ENCODE data around the gene CDH1. TPM values are rescaled to one million over a fixed set of nuclear protein-coding genes. Genes with fewer than 3 reads are reported as not detected.

Gene CDH1
- total RNA-seq, 1 experiment from 2014 or later = 65.8 TPM

DNA sequence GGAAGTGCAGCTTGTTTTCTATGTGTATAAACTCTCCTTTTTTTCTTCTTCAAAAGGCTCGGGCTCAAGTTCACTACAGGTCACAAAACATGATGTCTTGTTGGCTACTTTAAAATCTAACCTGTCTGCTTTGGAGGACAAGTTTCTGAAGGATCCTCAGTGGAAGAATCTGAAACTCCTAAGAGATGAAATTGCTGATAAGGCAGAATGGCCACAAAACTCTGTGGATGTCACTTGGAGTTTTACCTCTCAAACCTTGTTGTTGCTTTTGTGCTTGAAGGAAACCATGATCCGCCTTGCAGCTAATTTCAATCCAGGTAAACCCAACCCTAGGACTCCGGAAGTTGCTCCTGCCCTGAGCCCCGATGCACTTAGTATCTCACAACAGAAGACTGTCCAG lies 122.7 kb downstream of the CDH1 start:
- ChIA-PET POLR2A (no interaction called here), CTCF (no interaction called here)
- H3K9me3 ChIP-seq (ENCODE audit: control insufficient read depth, insufficient read depth, low read depth, low read length) = no peaks in the 10 kb centered on the region
- TF ChIP-seq SIN3A (IDR thresholded peaks at IDR 0.05; ENCODE audit: borderline replicate concordance, insufficient read depth, low read depth, low read length) (no peak), POLR2AphosphoS5 (IDR thresholded peaks at IDR 0.05; ENCODE audit: low read depth, low read length) (no peak), TCF7L2 (IDR thresholded peaks at IDR 0.05; ENCODE audit: low read depth, low read length) (no peak)
- TF ChIP-seq, protein P1, sequence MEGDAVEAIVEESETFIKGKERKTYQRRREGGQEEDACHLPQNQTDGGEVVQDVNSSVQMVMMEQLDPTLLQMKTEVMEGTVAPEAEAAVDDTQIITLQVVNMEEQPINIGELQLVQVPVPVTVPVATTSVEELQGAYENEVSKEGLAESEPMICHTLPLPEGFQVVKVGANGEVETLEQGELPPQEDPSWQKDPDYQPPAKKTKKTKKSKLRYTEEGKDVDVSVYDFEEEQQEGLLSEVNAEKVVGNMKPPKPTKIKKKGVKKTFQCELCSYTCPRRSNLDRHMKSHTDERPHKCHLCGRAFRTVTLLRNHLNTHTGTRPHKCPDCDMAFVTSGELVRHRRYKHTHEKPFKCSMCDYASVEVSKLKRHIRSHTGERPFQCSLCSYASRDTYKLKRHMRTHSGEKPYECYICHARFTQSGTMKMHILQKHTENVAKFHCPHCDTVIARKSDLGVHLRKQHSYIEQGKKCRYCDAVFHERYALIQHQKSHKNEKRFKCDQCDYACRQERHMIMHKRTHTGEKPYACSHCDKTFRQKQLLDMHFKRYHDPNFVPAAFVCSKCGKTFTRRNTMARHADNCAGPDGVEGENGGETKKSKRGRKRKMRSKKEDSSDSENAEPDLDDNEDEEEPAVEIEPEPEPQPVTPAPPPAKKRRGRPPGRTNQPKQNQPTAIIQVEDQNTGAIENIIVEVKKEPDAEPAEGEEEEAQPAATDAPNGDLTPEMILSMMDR (IDR thresholded peaks at IDR 0.05) = no peak
- TF ChIP-seq, protein P2, sequence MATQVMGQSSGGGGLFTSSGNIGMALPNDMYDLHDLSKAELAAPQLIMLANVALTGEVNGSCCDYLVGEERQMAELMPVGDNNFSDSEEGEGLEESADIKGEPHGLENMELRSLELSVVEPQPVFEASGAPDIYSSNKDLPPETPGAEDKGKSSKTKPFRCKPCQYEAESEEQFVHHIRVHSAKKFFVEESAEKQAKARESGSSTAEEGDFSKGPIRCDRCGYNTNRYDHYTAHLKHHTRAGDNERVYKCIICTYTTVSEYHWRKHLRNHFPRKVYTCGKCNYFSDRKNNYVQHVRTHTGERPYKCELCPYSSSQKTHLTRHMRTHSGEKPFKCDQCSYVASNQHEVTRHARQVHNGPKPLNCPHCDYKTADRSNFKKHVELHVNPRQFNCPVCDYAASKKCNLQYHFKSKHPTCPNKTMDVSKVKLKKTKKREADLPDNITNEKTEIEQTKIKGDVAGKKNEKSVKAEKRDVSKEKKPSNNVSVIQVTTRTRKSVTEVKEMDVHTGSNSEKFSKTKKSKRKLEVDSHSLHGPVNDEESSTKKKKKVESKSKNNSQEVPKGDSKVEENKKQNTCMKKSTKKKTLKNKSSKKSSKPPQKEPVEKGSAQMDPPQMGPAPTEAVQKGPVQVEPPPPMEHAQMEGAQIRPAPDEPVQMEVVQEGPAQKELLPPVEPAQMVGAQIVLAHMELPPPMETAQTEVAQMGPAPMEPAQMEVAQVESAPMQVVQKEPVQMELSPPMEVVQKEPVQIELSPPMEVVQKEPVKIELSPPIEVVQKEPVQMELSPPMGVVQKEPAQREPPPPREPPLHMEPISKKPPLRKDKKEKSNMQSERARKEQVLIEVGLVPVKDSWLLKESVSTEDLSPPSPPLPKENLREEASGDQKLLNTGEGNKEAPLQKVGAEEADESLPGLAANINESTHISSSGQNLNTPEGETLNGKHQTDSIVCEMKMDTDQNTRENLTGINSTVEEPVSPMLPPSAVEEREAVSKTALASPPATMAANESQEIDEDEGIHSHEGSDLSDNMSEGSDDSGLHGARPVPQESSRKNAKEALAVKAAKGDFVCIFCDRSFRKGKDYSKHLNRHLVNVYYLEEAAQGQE (IDR thresholded peaks at IDR 0.05; ENCODE audit: insufficient read depth in 1 of 2, low read depth in 2 of 2, low read length in 1 of 2) = no peak
- intact Hi-C loops (cut with micrococcal nuclease; ENCODE audit: unreplicated experiment) = loop anchor here (10.0 kb wide), 1 partner anchor 255 kb away; no protein-coding TSS in a partner anchor
- no TSS peak for BruUV-seq (replicated peaks)
- H3K36me3 ChIP-seq (ENCODE audit: control insufficient read depth, insufficient read depth, low read length) = no peaks in the 10 kb centered on the region
- H3K27ac ChIP-seq (ENCODE audit: low read length) = no peak overlapping the region
- H3K27me3 ChIP-seq (ENCODE audit: control insufficient read depth, insufficient read depth, low read length) = no peaks in the 10 kb centered on the region
- H3K4me3 ChIP-seq (ENCODE audit: low read depth in 2 of 2, low read length in 2 of 2) = no peak overlapping the region
- ATAC-seq = no peak
- in situ Hi-C loops (cut with HindIII; ENCODE audit: low pct_unique_long_range_greater_than_20kb, low sequenced_read_pairs) = no loop called here
- DNase-seq (ENCODE audit: low read depth, low spot score) = no peak
- no peaks in the 10 kb centered on the region for H3K4me1 ChIP-seq (ENCODE audit: control insufficient read depth, insufficient read depth, low read length)

DNA sequence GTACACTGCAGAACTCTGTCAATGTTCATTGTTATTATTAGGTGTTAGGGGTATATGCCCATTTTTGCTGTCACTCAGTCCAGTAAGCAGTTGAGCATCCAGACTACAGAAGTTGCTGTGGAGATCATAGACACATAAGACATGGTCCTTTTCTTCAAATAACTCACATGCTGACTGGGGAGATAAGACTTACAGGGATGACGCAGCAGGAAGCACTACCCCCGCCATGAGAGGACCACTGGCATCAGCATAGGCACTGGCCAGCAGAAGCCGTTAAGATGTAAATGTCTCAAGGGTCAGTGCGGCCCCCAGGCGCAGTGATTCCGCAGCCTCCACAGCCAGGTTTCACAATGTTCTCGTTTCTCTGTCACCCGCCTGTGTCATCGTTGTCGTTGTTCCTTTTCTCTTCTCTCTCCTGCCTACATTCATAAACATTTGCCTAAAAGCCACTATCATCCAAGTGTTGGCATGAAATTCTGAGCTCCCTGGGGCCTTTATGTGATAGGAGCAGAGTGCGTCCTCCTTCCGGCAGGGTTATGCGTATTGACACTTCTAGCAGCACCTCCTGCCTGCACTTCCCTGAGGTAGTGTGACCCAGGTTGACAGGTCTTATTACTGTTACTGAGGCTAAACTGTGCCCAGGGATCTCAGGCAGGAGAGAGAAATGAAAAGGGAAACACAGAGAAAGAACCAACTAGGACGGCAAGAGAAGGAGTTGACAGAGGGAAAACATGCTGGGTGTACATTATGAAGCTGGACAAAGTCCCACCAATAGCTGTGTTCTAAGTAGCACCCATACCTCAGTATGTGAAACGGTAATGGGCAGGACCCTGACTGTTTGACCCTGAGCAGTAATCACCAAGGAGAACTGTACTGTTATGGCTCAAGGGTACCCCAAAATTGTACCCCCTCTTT lies 124.1 kb downstream of the CDH1 start:
- Histone ChIP-seq H3K36me3 (ENCODE audit: control insufficient read depth, insufficient read depth, low read length) (no peaks in the 10 kb centered on the region), H3K27me3 (ENCODE audit: control insufficient read depth, insufficient read depth, low read length) (no peaks in the 10 kb centered on the region), H3K27ac (ENCODE audit: low read length) (no peak overlapping the region), H3K4me1 (ENCODE audit: control insufficient read depth, insufficient read depth, low read length) (no peaks in the 10 kb centered on the region), H3K9me3 (ENCODE audit: control insufficient read depth, insufficient read depth, low read depth, low read length) (no peaks in the 10 kb centered on the region), H3K4me3 (ENCODE audit: low read depth in 2 of 2, low read length in 2 of 2) (no peak overlapping the region)
- POLR2A ChIA-PET = no interaction called here
- CTCF ChIA-PET = no interaction called here
- BruUV-seq (replicated peaks) = no TSS peak
- intact Hi-C loops (cut with micrococcal nuclease; ENCODE audit: unreplicated experiment) = no loop called here
- in situ Hi-C loops (cut with HindIII; ENCODE audit: low pct_unique_long_range_greater_than_20kb, low sequenced_read_pairs) = no loop called here
- DNase-seq (ENCODE audit: low read depth, low spot score) (no peak), ATAC-seq (no peak)
- TF ChIP-seq TCF7L2 (IDR thresholded peaks at IDR 0.05; ENCODE audit: low read depth, low read length) (no peak), SIN3A (IDR thresholded peaks at IDR 0.05; ENCODE audit: borderline replicate concordance, insufficient read depth, low read depth, low read length) (no peak), POLR2AphosphoS5 (IDR thresholded peaks at IDR 0.05; ENCODE audit: low read depth, low read length) (no peak)
- TF ChIP-seq, protein P1 (IDR thresholded peaks at IDR 0.05) = no peak
- TF ChIP-seq, protein P2 (IDR thresholded peaks at IDR 0.05; ENCODE audit: insufficient read depth in 1 of 2, low read depth in 2 of 2, low read length in 1 of 2) = no peak

Data from Panc1 (cell line).